ENCODE results near the gene SH2B3.
"Not testable (repeated sequence)": the region's sequence is repeated elsewhere in the genome, so short reads cannot be mapped to it uniquely, and the experiment has no call there.

Gene SH2B3

GRCh38 chr12:111467092-111467856 is 61.6 kb downstream of the SH2B3 start:
- DNase-seq: no peak

- DNase-seq: no peak
These were observed 62.1 kb downstream of the SH2B3 start for GRCh38 chr12:111467857-111468241.

GRCh38 chr12:111469401-111469800 is 63.7 kb downstream of the SH2B3 start:
- DNase-seq: no peak

- no peak for DNase-seq
These were observed 65.5 kb downstream of the SH2B3 start for GRCh38 chr12:111471236-111471635.

GRCh38 chr12:111482462-111482861 is 76.7 kb downstream of the SH2B3 start:
- DNase-seq: no peak

- no peak for DNase-seq
These were observed 82.5 kb downstream of the SH2B3 start for GRCh38 chr12:111488271-111488670.

GRCh38 chr12:111488798-111489197 is 83.1 kb downstream of the SH2B3 start:
- DNase-seq: no peak

GRCh38 chr12:111492979-111493378 is 87.3 kb downstream of the SH2B3 start:
- not testable (repeated sequence) for DNase-seq

GRCh38 chr12:111494676-111495075 is 89.0 kb downstream of the SH2B3 start:
- no peak for DNase-seq

All from SHP77 (cell line).